GM15510 (cell line): Measurements from ENCODE around the gene CLN6.

ENCODE experiments used
- POLR2A ChIP-seq: IDR thresholded peaks from 3 replicates; pipeline ENCODE4 v1.6.1; 2011; ENCODE audit warnings: borderline replicate concordance; ENCODE audit not compliant: insufficient read length; ENCODE audit errors: extremely low read depth

The CLN6 gene

DNA sequence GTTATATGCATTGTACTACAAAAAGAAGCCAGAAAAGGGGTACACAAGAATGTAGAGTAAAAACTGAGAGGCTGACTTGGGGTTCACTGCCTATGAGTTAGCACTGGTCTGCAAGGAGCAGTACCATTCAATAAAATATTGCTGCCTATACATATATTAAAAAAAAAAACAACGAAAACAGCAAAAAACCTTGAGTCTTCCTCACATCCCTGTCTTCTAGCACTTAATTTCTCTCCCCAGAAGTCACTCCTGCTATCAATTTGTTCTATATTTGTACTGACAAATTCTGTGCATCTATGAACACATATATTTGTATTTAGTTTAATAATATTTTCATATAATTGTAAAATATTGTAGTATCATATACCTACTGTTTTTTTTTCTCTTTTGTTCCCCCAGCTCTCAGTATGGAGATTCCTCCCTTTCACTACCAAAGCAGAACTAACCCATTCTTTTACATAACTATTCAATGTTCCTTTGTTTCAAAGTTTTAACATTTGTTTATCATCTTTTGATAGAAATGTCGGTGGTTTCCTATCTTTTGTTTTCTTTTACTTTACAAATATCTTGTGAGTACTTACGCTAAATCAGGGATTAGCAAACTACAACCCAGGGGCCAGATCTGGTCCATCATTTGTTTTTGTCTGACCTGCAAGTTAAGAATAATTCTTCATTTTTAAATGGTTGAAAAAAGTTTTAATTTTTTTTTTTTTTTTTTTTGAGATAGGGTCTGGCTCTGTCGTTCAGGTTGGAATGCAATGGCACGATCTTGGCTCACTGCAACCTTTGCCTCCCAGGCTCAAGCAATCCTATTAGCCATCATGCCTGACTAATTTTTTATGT, 33.2 kb upstream of the CLN6 start:
- TF ChIP-seq POLR2A: no peak

DNA sequence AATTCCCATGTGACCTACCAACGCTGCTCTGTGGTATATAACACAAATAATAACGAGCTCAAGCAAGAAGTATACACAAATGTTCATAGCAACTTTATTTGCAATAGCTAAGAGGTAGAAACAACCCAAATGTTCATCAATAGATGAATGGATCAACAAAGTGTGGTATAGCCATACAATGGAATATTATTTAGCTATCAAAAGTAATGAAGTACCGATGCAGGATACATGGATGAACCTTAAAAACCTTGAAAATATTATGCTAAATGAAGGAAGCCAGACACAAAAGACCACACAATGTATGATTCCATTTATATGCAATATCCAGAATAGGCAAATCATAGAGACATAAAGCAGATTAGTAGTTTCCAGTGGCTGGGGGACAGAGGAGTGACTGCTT, 32.5 kb upstream of the CLN6 start:
- no peak for TF ChIP-seq POLR2A

DNA sequence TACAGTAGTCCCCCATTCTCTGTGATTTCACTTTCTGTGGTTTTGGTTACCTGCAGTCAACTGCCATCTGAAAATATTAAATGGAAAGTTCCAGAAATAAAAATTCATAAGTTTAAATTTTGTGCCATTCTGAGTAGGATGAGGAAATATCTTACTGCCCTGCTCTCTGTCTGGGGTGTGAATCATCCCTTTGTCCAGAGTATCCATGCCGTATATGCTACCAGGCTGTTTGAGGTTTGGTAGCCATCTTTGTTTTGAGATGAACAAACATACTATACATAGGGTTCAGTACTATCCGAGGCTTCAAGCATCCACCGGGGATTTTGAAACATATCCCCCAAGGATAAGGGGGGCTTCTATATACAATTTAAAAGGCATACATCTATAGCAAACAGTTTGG, 31.7 kb upstream of the CLN6 start:
- TF ChIP-seq POLR2A: no peak

DNA sequence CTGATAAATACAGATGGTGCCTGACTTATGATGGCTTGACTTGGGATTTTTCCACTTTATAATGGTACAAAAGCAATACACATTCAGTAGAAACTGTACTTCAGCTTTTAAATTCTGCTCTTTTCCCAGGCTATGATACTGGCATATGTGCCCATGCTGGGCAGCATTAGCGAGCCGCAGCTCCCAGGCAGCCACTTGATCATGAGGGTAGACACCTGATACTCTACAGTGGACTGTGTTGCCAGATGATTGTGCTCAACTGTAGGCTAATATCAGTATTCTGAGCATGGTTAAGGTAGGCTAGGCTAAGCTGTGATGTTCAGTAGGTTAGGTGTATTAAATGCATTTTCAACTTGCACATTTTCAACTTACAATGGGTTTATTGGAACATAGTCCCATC, 30.4 kb upstream of the CLN6 start:
- TF ChIP-seq POLR2A: no peak

DNA sequence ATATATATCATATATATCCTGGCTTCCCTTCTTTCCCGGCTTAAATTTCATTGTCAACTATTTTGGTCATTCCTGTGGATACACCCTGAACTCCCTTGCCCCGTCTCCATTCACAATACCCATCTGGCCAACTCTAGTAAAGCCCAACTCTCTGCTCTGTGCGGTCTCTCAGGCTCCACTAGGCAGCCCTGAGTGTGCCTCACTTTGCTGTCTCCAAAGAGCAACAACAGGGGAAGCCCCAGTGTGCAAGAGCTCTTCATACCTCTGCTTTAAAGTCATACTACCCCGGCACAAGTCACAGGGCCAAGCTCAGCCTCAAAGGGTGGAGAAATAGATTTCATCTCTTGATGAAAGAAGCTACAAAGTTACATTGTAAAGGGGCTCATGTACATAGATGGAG, 29.2 kb upstream of the CLN6 start:
- no peak for TF ChIP-seq POLR2A

DNA sequence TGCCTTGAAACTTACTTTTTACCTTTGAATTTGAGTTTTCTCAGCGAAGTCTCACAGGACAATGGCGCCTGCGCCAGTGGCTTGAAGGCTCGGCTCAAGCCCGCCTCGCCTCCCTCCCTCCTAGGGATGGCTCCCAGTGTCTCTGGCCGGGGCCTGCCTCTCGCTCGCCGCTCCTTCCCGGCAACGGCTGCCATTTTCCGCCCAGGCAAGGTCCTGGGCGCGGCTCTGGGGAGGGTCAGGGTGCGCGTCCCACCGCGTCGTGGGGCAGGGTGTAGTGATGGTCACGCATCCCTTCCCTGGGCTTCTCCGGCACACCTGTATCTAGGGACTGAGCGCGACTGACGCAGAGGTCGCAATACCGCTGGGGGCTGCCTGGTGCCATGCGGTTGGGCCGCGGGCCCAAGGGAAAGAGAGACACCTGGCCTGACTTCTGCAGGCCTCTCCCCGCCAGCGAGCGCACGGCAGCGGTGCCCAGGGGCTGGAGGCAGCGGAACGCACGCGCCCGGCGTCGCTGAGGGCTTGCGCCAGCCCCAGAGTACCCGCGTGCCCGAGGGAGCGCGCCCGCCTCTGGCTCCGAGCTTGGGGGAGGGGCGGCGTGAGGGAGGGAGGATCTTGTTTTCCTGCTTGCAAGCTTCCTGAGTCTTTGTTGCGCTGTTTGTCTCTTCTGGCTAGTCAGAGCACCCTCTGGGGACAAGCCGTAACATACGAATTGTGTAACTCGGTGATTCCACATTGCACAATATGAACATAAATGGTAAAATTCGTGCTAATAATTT, 27.3 kb upstream of the CLN6 start:
- no peak for TF ChIP-seq POLR2A

DNA sequence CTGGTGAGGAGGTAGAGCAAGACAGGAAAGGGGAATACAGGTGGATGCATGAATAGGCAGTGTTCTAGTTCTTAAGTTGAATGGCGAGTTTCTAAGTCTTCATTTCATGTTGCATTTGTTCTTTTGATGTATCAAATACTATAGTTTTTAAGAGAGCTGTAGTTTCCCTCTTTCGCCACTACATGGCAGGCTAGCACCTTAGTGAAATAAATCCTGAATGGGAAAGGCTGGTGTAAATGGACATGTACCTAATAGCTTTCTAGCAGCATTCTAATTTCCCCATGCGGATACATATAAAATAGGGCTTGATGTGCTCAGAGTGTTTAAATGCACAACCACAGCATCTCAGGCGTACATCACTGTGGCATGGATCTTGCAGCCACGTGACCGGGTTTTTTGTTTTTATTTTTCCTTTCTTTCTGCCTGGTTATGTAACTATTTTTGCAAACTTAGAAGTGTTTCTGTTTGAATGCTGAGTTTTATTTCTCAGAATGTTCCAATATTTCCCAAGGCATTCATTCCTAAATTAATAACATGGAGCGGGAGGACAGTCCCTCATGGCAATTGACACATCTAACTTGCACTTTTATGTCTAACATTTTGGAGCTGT, 23.5 kb upstream of the CLN6 start:
- TF ChIP-seq POLR2A: no peak

DNA sequence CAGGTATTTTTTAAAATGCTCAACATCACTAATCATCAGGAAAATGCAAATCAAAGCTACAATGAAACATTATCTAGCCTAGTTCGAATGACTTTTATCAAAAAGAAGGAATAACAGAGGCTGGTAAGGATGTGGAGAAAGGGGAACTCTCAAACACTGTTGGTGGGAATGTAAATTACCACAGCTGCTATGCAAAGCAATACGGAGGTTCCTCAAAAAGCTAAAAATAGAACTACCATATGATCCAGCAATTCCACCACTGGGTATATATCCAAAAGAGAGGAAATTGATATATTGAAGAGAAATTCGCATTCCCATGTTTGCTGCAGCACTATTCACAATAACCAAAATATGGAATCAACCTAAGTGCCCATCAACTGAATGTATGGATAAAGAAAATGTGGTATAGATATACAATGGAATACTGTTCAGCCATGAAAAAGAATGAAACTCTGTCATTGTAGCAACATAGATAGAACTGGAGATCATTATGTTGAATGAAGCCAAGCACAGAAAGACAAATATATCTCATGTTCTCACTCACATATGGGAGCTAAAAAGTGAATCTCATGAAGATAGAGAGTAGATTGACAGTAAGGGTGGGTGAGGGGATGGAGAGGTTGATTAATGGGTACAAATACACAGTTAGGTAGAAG, 19.7 kb upstream of the CLN6 start:
- no peak for TF ChIP-seq POLR2A

DNA sequence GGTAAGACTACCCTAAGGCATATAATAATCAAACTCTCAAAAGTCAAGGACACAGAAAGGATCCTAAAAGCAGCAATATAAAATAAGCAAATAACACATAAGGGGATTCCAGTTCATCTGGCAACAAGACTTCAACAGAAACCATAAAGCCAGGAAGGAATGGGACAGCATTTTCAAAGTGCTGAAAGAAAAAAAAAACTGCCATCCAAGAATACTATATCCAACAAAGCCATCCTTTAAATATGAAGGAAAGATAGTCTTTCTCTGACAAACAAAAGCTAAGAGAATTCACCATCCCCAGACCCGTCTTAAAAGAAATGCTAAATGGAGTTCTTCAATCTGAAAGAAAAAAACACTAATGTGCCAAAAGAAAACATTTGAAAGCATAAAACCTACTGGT, 14.7 kb upstream of the CLN6 start:
- no peak for TF ChIP-seq POLR2A

DNA sequence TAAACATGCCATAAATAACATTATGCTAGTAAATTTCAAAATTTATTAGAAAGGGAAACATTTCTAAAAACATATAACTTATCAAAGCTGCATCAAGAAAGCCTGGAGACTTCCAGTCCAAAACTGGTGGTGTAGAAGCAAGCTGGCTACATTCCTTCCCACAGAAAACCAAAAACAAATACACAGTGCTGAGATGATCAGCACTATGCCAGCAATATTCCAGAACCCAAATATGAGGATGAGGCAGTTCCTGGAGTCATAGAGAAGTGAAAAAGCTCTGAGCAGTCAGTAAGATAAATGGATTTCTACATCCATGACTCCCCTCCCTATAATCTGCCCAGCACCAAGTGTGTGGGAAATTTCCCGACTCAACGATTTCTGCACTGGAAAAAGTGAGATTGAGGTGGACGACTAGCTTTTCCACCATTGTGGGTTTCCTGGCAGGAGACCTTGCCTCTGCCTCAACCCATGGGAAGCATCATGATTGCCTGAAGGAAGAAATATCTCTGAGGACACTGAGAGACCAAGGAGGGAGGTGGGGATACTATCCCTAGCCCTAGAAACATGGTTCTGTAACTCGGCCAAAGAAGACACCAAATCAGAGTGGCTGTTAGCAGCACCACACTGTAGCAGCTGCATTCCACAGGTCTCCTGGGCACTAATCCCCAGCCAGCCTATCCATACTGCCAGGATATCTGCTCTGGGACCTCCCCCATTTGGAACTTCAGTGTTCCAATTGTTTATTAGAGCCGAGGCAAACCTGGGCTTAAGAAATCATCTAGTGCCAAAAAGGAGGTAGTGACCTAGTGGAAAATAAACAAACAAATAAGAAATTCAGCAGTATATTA, 11.8 kb upstream of the CLN6 start:
- no peak for TF ChIP-seq POLR2A

DNA sequence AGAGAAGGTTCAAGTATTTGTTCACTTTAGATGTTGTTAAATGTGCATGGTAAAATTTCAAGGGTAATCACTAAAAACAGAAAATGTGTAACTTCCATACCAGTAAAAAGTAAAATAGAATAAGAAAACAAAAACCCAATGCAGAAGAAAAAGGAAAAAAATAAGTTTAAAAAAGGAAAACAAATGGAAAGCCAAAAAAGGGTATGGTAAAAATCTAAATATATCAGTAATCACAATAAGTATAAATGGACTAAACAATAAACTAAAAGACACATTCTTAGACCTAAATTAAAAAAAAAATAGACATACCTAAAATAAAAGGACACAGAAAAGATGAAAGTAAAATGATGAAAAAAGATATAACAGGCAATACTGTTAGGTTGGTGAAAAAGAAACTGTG, 9.5 kb upstream of the CLN6 start:
- no peak for TF ChIP-seq POLR2A

DNA sequence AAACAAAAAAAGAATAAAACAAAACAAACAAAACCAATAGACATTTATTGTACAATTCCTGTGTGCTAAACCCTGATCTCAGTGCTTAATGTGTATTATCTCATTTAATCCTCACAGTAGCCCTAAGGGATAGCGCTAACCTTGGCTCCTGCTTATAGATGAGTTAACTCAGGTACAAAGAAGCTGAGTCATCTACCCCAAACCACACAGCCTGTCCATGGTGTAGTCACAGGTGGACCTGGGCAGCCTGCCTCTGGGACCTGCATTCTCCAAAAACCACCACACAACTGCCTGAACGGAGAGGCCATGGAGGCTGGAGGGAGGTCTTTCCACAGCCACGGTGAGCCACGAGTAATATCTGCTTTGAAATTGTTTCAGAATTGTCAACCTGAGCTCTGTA, 5.5 kb upstream of the CLN6 start:
- no peak for TF ChIP-seq POLR2A

DNA sequence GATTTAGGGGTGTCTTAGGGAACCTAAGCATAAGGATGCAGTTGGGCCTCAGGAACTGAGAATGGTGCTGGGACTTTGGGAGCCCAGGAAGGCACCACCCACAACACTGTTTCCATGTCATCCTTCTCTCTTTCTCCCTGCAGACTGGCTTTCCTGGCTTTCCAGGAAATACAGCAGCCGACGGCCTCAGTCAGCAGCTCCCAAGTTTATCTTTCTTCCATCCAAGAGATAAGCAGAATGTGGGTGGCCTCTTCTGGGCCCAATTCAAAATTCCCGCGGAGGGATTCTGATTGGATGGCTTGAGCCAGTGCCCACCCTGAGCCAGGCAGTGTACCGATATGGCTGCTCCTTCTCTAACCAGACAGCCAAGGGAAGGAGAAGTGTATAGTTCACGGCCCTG, 4.5 kb upstream of the CLN6 start:
- TF ChIP-seq POLR2A: no peak

DNA sequence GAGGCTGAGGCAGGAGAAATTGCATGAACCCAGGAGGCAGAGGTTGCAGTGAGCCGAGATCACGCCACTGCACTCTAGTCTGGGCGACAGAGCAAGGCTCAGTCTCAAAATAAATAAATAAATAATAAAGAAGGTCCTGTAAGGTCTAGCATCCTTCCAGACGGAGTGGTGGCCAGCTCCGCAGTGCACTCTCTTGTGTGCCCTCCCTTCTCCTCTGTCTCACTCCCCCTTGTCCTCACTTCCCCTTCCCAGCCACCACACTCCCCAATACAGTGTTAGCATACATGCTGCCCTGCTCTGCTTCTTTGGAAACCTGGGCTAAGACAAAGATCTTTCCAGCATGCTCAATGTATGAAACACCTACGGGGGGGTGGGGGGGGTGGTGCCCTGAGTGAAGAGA, 3.4 kb upstream of the CLN6 start:
- no peak for TF ChIP-seq POLR2A
